Esophagus (tissue), 2 donors: ENCODE data around the gene TMC5. TPM values are rescaled to one million over a fixed set of nuclear protein-coding genes. Genes with fewer than 3 reads are reported as not detected.
"Not testable (repeated sequence)": the region's sequence is repeated elsewhere in the genome, so short reads cannot be mapped to it uniquely, and the experiment has no call there.

Source experiments
- H3K27ac ChIP-seq, 2 donors: one replicate each; pipeline ENCODE4 v1.5.1; 2013; ENCODE audit warnings: low read depth in 2 of 2, mild to moderate bottlenecking in 2 of 2, inconsistent platforms in 1 of 2, low read length in 1 of 2, moderate library complexity in 1 of 2
- H3K27me3 ChIP-seq, 2 donors: one replicate each; pipeline ENCODE4 v1.6.1; 2013; ENCODE audit warnings: low read length in 2 of 2, control low read depth in 1 of 2, mild to moderate bottlenecking in 1 of 2; ENCODE audit not compliant: insufficient read depth in 2 of 2, control insufficient read depth in 1 of 2
- H3K36me3 ChIP-seq, 2 donors: one replicate each; pipeline ENCODE4 v1.6.1; 2013; ENCODE audit warnings: low read length in 1 of 2; ENCODE audit not compliant: control insufficient read depth in 2 of 2, insufficient read depth in 2 of 2
- H3K4me1 ChIP-seq, 2 donors: one replicate each; pipeline ENCODE4 v1.6.1; 2013; ENCODE audit warnings: low read length in 1 of 2; ENCODE audit not compliant: control insufficient read depth in 2 of 2, insufficient read depth in 2 of 2
- H3K4me3 ChIP-seq, 2 donors: one replicate each; pipeline ENCODE4 v1.5.1; 2013; ENCODE audit warnings: low read length in 2 of 2, mild to moderate bottlenecking in 2 of 2, low read depth in 1 of 2, moderate library complexity in 1 of 2
- H3K9me3 ChIP-seq, 2 donors: one replicate each; pipeline ENCODE4 v1.6.1; 2013; ENCODE audit warnings: mild to moderate bottlenecking in 2 of 2, low read depth in 1 of 2, low read length in 1 of 2, moderate library complexity in 1 of 2; ENCODE audit not compliant: control insufficient read depth in 2 of 2, insufficient read depth in 1 of 2
- WGBS, 2 donors: extraction: QIAGEN DNeasy Blood & Tissue Kit; methylation state at CpG; one replicate each; pipeline ENCODE4 v1.1.7; 2013; 5-methylcytosine and 5-hydroxymethylcytosine counted together
- polyA plus RNA-seq, 2 donors: library from polyadenylated mRNA; stranded (reverse); fragments of 200-250 nt; gene quantifications; one replicate each; pipeline ENCODE4 v1.2.3, GENCODE V29; 2013
- donor health status: healthy with polysubstance abuse.
- donor health status: Bipolar disorder and iron deficiency.

TMC5 gene
- polyA plus RNA-seq, 2 donors, result 0.18 to 0.42 TPM

GRCh38 chr16:19382887-19383816, 34.5 kb upstream of the TMC5 start:
- no peak overlapping the region for H3K27ac ChIP-seq

DNA sequence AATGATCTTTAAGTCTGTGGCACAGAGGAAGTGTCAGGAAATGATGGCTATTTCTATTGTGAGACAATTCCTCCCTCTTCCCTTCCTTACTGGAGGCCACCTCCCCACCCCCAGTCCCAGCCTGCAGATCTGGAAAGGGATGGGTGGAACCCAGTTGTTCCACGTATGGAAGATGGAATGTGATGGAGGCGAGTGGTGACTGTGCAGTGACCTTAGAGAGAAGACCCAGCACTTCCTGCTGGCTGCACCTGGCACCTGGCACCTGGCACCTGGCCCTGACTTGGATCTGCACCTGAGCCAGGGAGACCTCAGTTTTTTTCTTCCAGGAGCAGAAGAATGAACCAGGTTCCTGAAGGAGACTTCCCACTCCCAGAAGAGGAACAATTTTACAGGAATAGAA, 33.0 kb upstream of the TMC5 start:
- 24 to 28% methylated on average over 2 of the region's 2 CpGs for WGBS, 2 donors

More at GRCh38 chr16:19382887-19383816, 34.5 kb upstream of the TMC5 start:
- no peaks in the 10 kb centered on the region for H3K9me3 ChIP-seq
- no peaks in the 10 kb centered on the region for H3K4me1 ChIP-seq
- H3K36me3 ChIP-seq, result no peaks in the 10 kb centered on the region
- no peaks in the 10 kb centered on the region for H3K27me3 ChIP-seq
- no peak overlapping the region for H3K4me3 ChIP-seq
- 60 to 71% methylated on average over 20 of the region's 20 CpGs for WGBS, 2 donors

GRCh38 chr16:19386525-19386924, 31.2 kb upstream of the TMC5 start:
- Histone ChIP-seq H3K27me3 (no peaks in the 10 kb centered on the region), H3K4me1 (no peaks in the 10 kb centered on the region), H3K27ac (no peak overlapping the region), H3K4me3 (no peak overlapping the region), H3K9me3 (no peaks in the 10 kb centered on the region), H3K36me3 (no peaks in the 10 kb centered on the region)
- WGBS, 2 donors, result 52 to 77% methylated on average over 1 of the region's 1 CpG

More for the DNA sequence above, 33.0 kb upstream of the TMC5 start:
- Histone ChIP-seq H3K27ac (no peak overlapping the region), H3K4me1 (no peaks in the 10 kb centered on the region), H3K36me3 (no peaks in the 10 kb centered on the region), H3K9me3 (no peaks in the 10 kb centered on the region), H3K4me3 (no peak overlapping the region), H3K27me3 (no peaks in the 10 kb centered on the region)

DNA sequence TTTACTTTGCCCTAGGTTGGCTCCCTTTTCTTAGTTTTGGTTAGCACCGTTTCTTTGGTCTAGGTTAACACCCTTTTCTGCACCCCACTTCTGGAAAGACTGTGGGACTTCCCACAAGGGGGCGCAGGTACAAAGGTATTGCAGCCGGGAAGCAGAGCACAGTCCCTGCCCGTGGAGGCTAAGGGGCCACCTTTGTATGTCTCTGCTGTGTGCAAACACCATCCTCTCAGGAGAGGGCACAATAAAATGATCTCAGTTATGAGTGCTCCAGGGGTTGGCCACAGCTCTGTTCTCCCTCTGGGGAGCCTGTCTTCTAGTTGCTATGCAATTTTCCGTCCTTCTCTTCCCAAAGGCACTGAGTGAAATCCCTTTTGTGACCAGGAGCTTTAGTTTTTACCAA, 28.4 kb upstream of the TMC5 start:
- Histone ChIP-seq H3K27ac (no peak overlapping the region), H3K4me1 (no peaks in the 10 kb centered on the region), H3K36me3 (no peaks in the 10 kb centered on the region), H3K4me3 (no peak overlapping the region), H3K27me3 (no peaks in the 10 kb centered on the region), H3K9me3 (no peaks in the 10 kb centered on the region)
- WGBS, 2 donors, result 11 to 13% methylated on average over 5 of the region's 5 CpGs

DNA sequence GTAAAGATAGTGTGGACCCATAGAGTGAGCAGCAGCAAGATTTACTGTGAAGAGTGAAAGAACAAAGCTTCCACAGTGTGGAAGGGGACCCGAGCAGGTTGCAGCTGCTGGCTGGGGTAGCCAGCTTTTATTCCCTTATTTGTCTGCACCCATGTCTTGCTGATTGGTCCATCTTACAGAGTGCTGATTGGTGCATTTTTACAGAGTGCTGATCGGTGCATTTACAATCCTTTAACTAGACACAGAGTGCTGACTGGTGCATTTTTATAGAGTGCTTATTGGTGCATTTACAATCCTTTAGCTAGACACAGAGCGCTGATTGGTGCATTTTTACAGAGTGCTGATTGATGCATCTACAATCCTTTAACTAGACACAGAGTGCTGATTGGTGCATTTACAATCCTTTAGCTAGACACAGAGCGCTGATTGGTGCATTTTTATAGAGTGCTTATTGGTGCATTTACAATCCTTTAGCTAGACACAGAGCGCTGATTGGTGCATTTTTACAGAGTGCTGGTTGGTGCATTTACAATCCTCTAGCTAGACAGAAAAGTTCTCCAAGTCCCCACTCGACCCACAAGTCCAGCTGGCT, 26.4 kb upstream of the TMC5 start:
- not testable (repeated sequence) for H3K27ac ChIP-seq, H3K9me3 ChIP-seq, H3K4me3 ChIP-seq, H3K27me3 ChIP-seq, H3K4me1 ChIP-seq, H3K36me3 ChIP-seq
- WGBS, 2 donors, result 87 to 89% methylated on average over 6 of the region's 6 CpGs

DNA sequence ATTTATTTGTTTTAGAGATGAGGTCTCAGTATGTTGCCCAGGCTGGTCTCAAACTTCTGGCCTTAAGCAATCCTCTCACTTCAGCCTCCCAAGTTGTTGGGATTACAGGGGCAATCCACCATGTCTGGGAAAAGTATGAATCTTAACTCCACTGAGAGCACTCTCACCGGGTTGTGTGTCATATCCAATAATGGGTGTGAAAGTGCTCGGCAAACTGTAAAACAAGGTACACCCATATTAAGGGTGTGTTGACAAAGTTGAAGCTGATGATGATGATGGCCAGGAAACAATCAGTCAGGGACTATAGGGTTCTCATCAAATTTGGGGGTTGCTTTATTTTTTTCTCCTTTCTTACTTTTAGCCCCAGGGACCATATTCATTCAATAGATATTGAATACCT, 25.3 kb upstream of the TMC5 start:
- H3K4me1 ChIP-seq, result no peaks in the 10 kb centered on the region
- no peaks in the 10 kb centered on the region for H3K27me3 ChIP-seq
- no peaks in the 10 kb centered on the region for H3K9me3 ChIP-seq
- H3K27ac ChIP-seq, result no peak overlapping the region
- 56 to 57% methylated on average over 2 of the region's 2 CpGs for WGBS, 2 donors
- H3K4me3 ChIP-seq, result no peak overlapping the region
- H3K36me3 ChIP-seq, result no peaks in the 10 kb centered on the region

GRCh38 chr16:19393226-19394111, 24.2 kb upstream of the TMC5 start:
- no peaks in the 10 kb centered on the region for H3K36me3 ChIP-seq
- no peaks in the 10 kb centered on the region for H3K9me3 ChIP-seq
- 45 to 46% methylated on average over 13 of the region's 13 CpGs for WGBS, 2 donors
- peak overlapping the region in 1 of 2 donors; percentile 67 for H3K27ac ChIP-seq
- no peaks in the 10 kb centered on the region for H3K27me3 ChIP-seq
- no peak overlapping the region for H3K4me3 ChIP-seq
- H3K4me1 ChIP-seq, result no peaks in the 10 kb centered on the region

DNA sequence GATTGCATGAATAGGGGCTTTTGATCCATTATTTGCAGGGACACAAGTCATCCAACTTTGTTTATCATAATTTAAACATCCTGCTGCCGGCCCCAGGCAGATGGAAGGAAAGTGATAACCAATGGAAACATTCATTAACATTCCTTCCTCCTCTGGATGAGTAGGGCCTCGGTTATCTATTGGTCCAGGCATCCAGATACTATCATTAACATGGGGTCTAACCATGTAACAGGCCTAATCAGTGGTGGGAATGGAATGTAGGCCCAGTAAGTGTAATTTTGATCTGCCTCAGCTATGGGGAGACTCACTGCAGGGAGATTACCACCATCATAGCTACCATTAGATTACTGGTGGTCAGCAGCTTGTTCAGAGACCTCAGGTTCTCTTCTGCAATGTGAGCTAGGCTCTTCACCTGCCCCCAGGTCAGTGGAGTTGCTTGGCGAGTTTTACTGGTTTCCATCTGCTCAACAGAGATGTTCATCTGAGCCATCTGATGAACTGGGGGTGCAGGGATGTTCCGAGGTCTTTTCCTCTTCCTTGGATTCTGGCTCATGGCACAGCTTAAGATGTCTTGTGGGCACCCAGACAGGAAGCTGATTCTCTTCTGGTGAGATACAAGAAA, 21.9 kb upstream of the TMC5 start:
- not testable (repeated sequence) for H3K27ac ChIP-seq, H3K36me3 ChIP-seq, H3K9me3 ChIP-seq, H3K27me3 ChIP-seq, H3K4me1 ChIP-seq, H3K4me3 ChIP-seq
- 51% methylated on average over 4 of the region's 4 CpGs for WGBS, 2 donors

GRCh38 chr16:19396555-19397011, 21.1 kb upstream of the TMC5 start:
- no peaks in the 10 kb centered on the region for H3K4me1 ChIP-seq
- WGBS, 2 donors, result 16 to 19% methylated on average over 9 of the region's 9 CpGs
- H3K36me3 ChIP-seq, result no peaks in the 10 kb centered on the region
- no peaks in the 10 kb centered on the region for H3K27me3 ChIP-seq
- peak overlapping the region; percentile 26 to 50 for H3K27ac ChIP-seq
- H3K4me3 ChIP-seq, result no peak overlapping the region
- peaks cover 0 to 8% of the 10 kb centered on the region in 2 donors for H3K9me3 ChIP-seq
